Liver (tissue), 9 donors: ENCODE results near the gene WDR12. TPM values are rescaled to one million over a fixed set of nuclear protein-coding genes. Genes with fewer than 3 reads are reported as not detected.
"Not testable (repeated sequence)": the region's sequence is repeated elsewhere in the genome, so short reads cannot be mapped to it uniquely, and the experiment has no call there.

ENCODE experiments used
- DNase-seq: peaks from one replicate; pipeline ENCODE4 v3.0.0-alpha.2; 2017; ENCODE audit warnings: low spot score
- H3K27ac ChIP-seq, 2 donors: one replicate each; pipeline ENCODE4 v1.7.0; 2013; ENCODE audit warnings: inconsistent platforms in 2 of 2, low read length in 2 of 2, control low read depth in 1 of 2, low read depth in 1 of 2, mild to moderate bottlenecking in 1 of 2
- H3K27me3 ChIP-seq, 4 donors: one replicate each; pipeline versions ENCODE4 v1.6.1 to v1.7.0; 2013; ENCODE audit warnings: low read length in 3 of 4, inconsistent platforms in 1 of 4, mild to moderate bottlenecking in 1 of 4, moderate library complexity in 1 of 4; ENCODE audit not compliant: control insufficient read depth in 4 of 4, insufficient read depth in 4 of 4
- H3K36me3 ChIP-seq, 4 donors: one replicate each; pipeline versions ENCODE4 v1.6.1 to v1.7.0; 2013; ENCODE audit warnings: low read length in 3 of 4, mild to moderate bottlenecking in 3 of 4, low read depth in 1 of 4, moderate library complexity in 1 of 4; ENCODE audit not compliant: control insufficient read depth in 4 of 4, insufficient read depth in 3 of 4
- H3K4me1 ChIP-seq, 4 donors: one replicate each; pipeline versions ENCODE4 v1.6.1 to v1.7.0; 2013; ENCODE audit warnings: low read length in 3 of 4, mild to moderate bottlenecking in 3 of 4, moderate library complexity in 1 of 4; ENCODE audit not compliant: control insufficient read depth in 4 of 4, insufficient read depth in 4 of 4
- H3K4me3 ChIP-seq, 3 donors: one replicate each; pipeline versions ENCODE4 v1.6.1 to v1.7.0; 2013; ENCODE audit warnings: low read length in 3 of 3, control low read depth in 1 of 3, low read depth in 1 of 3, mild to moderate bottlenecking in 1 of 3
- H3K9ac ChIP-seq, 2 donors: one replicate each; pipeline ENCODE4 v1.7.0; 2013; ENCODE audit warnings: low read length in 2 of 2, mild to moderate bottlenecking in 2 of 2, moderate library complexity in 2 of 2, control low read depth in 1 of 2, low read depth in 1 of 2
- H3K9me3 ChIP-seq, 4 donors: one replicate each; pipeline versions ENCODE4 v1.6.1 to v1.7.0; 2013; ENCODE audit warnings: low read length in 3 of 4; ENCODE audit not compliant: control insufficient read depth in 4 of 4
- EGR1 ChIP-seq, 2 donors: IDR thresholded peaks; 2 replicates each; pipeline ENCODE4 v1.6.1; 2016 to 2018; ENCODE audit warnings: antibody characterized with exemption in 2 of 2, low read depth in 2 of 2
- FOXA1 ChIP-seq: IDR thresholded peaks from 2 replicates; pipeline ENCODE4 v1.6.1; 2016; ENCODE audit warnings: antibody characterized with exemption
- FOXA2 ChIP-seq: IDR thresholded peaks from 2 replicates; pipeline ENCODE4 v1.6.1; 2016; ENCODE audit warnings: antibody characterized with exemption
- HNF4A ChIP-seq, 2 donors: conservative IDR thresholded peaks; 2 replicates each; pipeline ENCODE4 v1.6.1; 2016; ENCODE audit warnings: antibody characterized with exemption in 2 of 2, mild to moderate bottlenecking in 2 of 2
- HNF4G ChIP-seq: IDR thresholded peaks from 2 replicates; pipeline ENCODE4 v1.6.1; 2016; ENCODE audit warnings: antibody characterized with exemption
- JUND ChIP-seq, 2 donors: IDR thresholded peaks; 2 replicates each; pipeline ENCODE4 v1.6.1; 2016; ENCODE audit warnings: antibody characterized with exemption in 2 of 2
- MAX ChIP-seq: IDR thresholded peaks from 2 replicates; pipeline ENCODE4 v1.6.1; 2016; ENCODE audit warnings: antibody characterized with exemption
- NR2F2 ChIP-seq: IDR thresholded peaks from 2 replicates; pipeline ENCODE4 v1.6.1; 2016; ENCODE audit warnings: antibody characterized with exemption
- RAD21 ChIP-seq, 2 donors: IDR thresholded peaks; 2 replicates each; pipeline ENCODE4 v1.6.1; 2016; ENCODE audit warnings: antibody characterized with exemption in 2 of 2, mild to moderate bottlenecking in 2 of 2
- SP1 ChIP-seq: IDR thresholded peaks from 2 replicates; pipeline ENCODE4 v1.6.1; 2018; ENCODE audit warnings: antibody characterized with exemption, mild to moderate bottlenecking
- TAF1 ChIP-seq: conservative IDR thresholded peaks from 2 replicates; pipeline ENCODE4 v1.6.1; 2016; ENCODE audit warnings: antibody characterized with exemption, mild to moderate bottlenecking
- YY1 ChIP-seq: IDR thresholded peaks from 2 replicates; pipeline ENCODE4 v1.6.1; 2016; ENCODE audit warnings: antibody characterized with exemption, mild to moderate bottlenecking
- WGBS: extraction: QIAGEN DNeasy Blood & Tissue Kit; methylation state at CpG from one replicate; pipeline ENCODE4 v1.1.7; 2013; 5-methylcytosine and 5-hydroxymethylcytosine counted together
- polyA plus RNA-seq, 2 donors: library from polyadenylated mRNA; stranded (reverse) in 1 of 2; unstranded in 1 of 2; fragments of 200-250 nt in 1 of 2; fragments of >200 nt in 1 of 2; fragmentation: Nextera tagmentation in 1 of 2; extraction: Ambion mirVana in 1 of 2; gene quantifications; one replicate each; pipeline versions ENCODE4 v1.2.1 to v1.2.3, GENCODE V29; 2013 to 2015
- total RNA-seq, 2 donors: library from RNA; depleted of rRNA; stranded (reverse); fragments of >200 nt; gene quantifications; one replicate each; pipeline ENCODE4 v1.2.3, GENCODE V29; 2014
- TF ChIP-seq, protein P1 (sequence below): IDR thresholded peaks from 2 replicates; pipeline ENCODE4 v1.6.1; 2016; ENCODE audit warnings: antibody characterized with exemption
- TF ChIP-seq, protein P2 (sequence below): IDR thresholded peaks from 2 replicates; pipeline ENCODE4 v1.6.1; 2016; ENCODE audit warnings: antibody characterized with exemption, mild to moderate bottlenecking
- TF ChIP-seq, protein P3 (sequence below): IDR thresholded peaks from 2 replicates; pipeline ENCODE4 v1.6.1; 2016; ENCODE audit warnings: antibody characterized with exemption
- donor health status: healthy.
- donor health status: healthy.
- donor health status: healthy.
- donor health status: healthy.
- donor health status: healthy.

The WDR12 gene
- total and polyA plus RNA-seq, 4 donors: 6.6 to 26.1 (median 18.4) TPM

GRCh38 chr2:202960524-202960923, 49.1 kb upstream of the WDR12 start:
- DNase-seq: no peak
- Histone ChIP-seq H3K9ac (no peak overlapping the region), H3K4me3 (no peak overlapping the region), H3K27me3 (no peaks in the 10 kb centered on the region), H3K9me3 (no peaks in the 10 kb centered on the region), H3K4me1 (no peaks in the 10 kb centered on the region), H3K27ac (no peak overlapping the region), H3K36me3 (peaks cover 0 to 6% (median 2%) of the 10 kb centered on the region in 4 donors)
- TF ChIP-seq HNF4G (no peak), MAX (no peak), FOXA2 (no peak), SP1 (no peak), NR2F2 (no peak), TAF1 (no peak)
- TF ChIP-seq, protein P1, sequence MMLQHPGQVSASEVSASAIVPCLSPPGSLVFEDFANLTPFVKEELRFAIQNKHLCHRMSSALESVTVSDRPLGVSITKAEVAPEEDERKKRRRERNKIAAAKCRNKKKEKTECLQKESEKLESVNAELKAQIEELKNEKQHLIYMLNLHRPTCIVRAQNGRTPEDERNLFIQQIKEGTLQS: no peak
- TF ChIP-seq, protein P2, sequence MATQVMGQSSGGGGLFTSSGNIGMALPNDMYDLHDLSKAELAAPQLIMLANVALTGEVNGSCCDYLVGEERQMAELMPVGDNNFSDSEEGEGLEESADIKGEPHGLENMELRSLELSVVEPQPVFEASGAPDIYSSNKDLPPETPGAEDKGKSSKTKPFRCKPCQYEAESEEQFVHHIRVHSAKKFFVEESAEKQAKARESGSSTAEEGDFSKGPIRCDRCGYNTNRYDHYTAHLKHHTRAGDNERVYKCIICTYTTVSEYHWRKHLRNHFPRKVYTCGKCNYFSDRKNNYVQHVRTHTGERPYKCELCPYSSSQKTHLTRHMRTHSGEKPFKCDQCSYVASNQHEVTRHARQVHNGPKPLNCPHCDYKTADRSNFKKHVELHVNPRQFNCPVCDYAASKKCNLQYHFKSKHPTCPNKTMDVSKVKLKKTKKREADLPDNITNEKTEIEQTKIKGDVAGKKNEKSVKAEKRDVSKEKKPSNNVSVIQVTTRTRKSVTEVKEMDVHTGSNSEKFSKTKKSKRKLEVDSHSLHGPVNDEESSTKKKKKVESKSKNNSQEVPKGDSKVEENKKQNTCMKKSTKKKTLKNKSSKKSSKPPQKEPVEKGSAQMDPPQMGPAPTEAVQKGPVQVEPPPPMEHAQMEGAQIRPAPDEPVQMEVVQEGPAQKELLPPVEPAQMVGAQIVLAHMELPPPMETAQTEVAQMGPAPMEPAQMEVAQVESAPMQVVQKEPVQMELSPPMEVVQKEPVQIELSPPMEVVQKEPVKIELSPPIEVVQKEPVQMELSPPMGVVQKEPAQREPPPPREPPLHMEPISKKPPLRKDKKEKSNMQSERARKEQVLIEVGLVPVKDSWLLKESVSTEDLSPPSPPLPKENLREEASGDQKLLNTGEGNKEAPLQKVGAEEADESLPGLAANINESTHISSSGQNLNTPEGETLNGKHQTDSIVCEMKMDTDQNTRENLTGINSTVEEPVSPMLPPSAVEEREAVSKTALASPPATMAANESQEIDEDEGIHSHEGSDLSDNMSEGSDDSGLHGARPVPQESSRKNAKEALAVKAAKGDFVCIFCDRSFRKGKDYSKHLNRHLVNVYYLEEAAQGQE: no peak
- whole genome bisulfite sequencing: 97% methylated on average over 6 of the region's 6 CpGs

DNA sequence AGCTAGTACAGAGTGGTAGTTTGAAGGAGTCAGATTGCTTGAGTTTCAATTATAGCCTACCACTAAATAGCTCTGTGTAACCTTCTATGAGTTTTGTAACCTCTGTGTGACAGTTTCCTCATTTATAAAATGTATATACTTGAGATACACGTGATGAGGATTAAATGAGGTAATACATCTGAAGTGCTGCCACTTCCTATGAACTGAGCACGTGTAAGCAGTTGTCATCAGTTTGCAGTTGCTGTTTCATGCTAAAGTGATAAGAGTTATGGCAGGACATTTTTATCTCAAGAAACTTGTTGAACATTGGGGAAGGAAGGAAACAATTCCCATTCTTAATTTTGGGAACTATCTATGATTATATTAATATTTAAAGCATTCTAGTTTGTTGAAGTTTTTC, 39.1 kb upstream of the WDR12 start:
- no peak overlapping the region for H3K9ac ChIP-seq
- no peaks in the 10 kb centered on the region for H3K27me3 ChIP-seq
- H3K4me1 ChIP-seq: no peaks in the 10 kb centered on the region
- H3K27ac ChIP-seq: no peak overlapping the region
- peaks cover 0 to 3% (median 1%) of the 10 kb centered on the region in 4 donors for H3K36me3 ChIP-seq
- DNase-seq: no peak
- no peak overlapping the region for H3K4me3 ChIP-seq
- H3K9me3 ChIP-seq: peaks cover 0 to 2% (median 0%) of the 10 kb centered on the region in 4 donors
- no peak for TF ChIP-seq RAD21 (IDR thresholded peaks at IDR 0.05)
- no peak for TF ChIP-seq SP1
- TF ChIP-seq EGR1 (IDR thresholded peaks at IDR 0.05; ENCODE audit: low read depth in 2 of 2): no peak
- no peak for TF ChIP-seq TAF1
- 57% methylated on average over 2 of the region's 2 CpGs for whole genome bisulfite sequencing

DNA sequence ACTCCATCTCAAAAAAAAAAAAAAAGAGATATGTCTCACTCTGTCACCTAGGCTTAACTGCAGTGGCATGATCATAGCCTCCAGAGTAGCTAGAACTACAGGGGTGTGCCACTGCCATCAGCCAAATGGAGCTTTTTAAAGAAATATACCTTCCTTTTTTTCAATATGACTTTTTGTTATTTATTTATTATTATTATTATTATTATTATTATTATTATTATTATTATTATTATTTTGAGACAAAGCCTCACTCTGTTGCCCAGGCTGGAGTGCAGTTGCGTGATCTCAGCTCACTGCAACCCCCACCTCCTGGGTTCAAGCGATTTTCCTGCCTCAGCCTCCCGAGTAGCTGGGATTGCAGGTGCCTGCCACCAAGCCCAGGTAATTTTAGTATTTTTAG, 37.9 kb upstream of the WDR12 start:
- not testable (repeated sequence) for H3K36me3 ChIP-seq, H3K27me3 ChIP-seq, DNase-seq, H3K4me1 ChIP-seq, H3K9ac ChIP-seq, H3K4me3 ChIP-seq, H3K9me3 ChIP-seq, H3K27ac ChIP-seq
- WGBS: 95% methylated on average over 3 of the region's 3 CpGs

- no peak for TF ChIP-seq JUND (IDR thresholded peaks at IDR 0.05)
- TF ChIP-seq, protein P1: no peak
- no peak for TF ChIP-seq FOXA1
- TF ChIP-seq HNF4G: no peak
- no peak for TF ChIP-seq NR2F2
- TF ChIP-seq FOXA2: no peak
- TF ChIP-seq HNF4A (conservative IDR thresholded peaks at IDR 0.05): no peak
- no peak for TF ChIP-seq MAX
- TF ChIP-seq YY1: no peak
- TF ChIP-seq, protein P3, sequence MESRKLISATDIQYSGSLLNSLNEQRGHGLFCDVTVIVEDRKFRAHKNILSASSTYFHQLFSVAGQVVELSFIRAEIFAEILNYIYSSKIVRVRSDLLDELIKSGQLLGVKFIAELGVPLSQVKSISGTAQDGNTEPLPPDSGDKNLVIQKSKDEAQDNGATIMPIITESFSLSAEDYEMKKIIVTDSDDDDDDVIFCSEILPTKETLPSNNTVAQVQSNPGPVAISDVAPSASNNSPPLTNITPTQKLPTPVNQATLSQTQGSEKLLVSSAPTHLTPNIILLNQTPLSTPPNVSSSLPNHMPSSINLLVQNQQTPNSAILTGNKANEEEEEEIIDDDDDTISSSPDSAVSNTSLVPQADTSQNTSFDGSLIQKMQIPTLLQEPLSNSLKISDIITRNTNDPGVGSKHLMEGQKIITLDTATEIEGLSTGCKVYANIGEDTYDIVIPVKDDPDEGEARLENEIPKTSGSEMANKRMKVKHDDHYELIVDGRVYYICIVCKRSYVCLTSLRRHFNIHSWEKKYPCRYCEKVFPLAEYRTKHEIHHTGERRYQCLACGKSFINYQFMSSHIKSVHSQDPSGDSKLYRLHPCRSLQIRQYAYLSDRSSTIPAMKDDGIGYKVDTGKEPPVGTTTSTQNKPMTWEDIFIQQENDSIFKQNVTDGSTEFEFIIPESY: no peak
- no peak for TF ChIP-seq TAF1
- peaks cover 0 to 2% (median 0%) of the 10 kb centered on the region in 4 donors for H3K9me3 ChIP-seq
- no peak overlapping the region for H3K27ac ChIP-seq
- no peak for DNase-seq
- H3K9ac ChIP-seq: no peak overlapping the region
- peaks cover 0 to 5% (median under 1%) of the 10 kb centered on the region in 4 donors for H3K36me3 ChIP-seq
- H3K4me1 ChIP-seq: no peaks in the 10 kb centered on the region
- H3K27me3 ChIP-seq: no peaks in the 10 kb centered on the region
- WGBS: over 99% methylated on average over 2 of the region's 2 CpGs
- H3K4me3 ChIP-seq: no peak overlapping the region
These were observed 34.0 kb upstream of the WDR12 start for GRCh38 chr2:202945497-202945896.
